Astrocyte (in vitro differentiated cells and primary cell): ENCODE data around the gene USP54. TPM values are rescaled to one million over a fixed set of nuclear protein-coding genes. Genes with fewer than 3 reads are reported as not detected.
A peak's percentile ranks its signal among the peaks of the same experiment; 100 is the strongest.

ENCODE experiments used
- DNase-seq: peaks from one replicate; pipeline ENCODE4 v3.0.0-alpha.2; 2010; ENCODE audit warnings: low read depth
- FAIRE-seq: peaks from 2 replicates; lab custom pipeline; 2011; peaks lifted over from hg19 to GRCh38; lab: Jason Lieb, UNC
- H2AFZ ChIP-seq: 2 replicates; pipeline ENCODE4 v1.6.0; 2012; ENCODE audit warnings: low read depth, low read length, inconsistent platforms
- H3K27ac ChIP-seq: 2 replicates; pipeline ENCODE4 v1.5.1; 2011; ENCODE audit warnings: low read depth, low read length, inconsistent platforms
- H3K27me3 ChIP-seq: 2 replicates; pipeline ENCODE4 v1.6.0; 2011; ENCODE audit warnings: low read length, inconsistent platforms; ENCODE audit not compliant: insufficient read depth
- H3K36me3 ChIP-seq: 2 replicates; pipeline ENCODE4 v1.5.1; 2011; ENCODE audit warnings: low read length, inconsistent platforms; ENCODE audit not compliant: insufficient read depth
- H3K4me1 ChIP-seq: 2 replicates; pipeline ENCODE4 v1.5.1; 2011; ENCODE audit warnings: low read length, inconsistent platforms; ENCODE audit not compliant: insufficient read depth
- H3K4me2 ChIP-seq: 2 replicates; pipeline ENCODE4 v1.6.0; 2012; ENCODE audit warnings: low read length, inconsistent platforms
- H3K4me3 ChIP-seq: 2 replicates; pipeline ENCODE4 v1.5.1; 2011; ENCODE audit warnings: low read depth, mild to moderate bottlenecking, low read length, inconsistent platforms; ENCODE audit not compliant: insufficient read depth
- H3K79me2 ChIP-seq: 2 replicates; pipeline ENCODE4 v1.6.0; 2012; ENCODE audit warnings: mild to moderate bottlenecking, low read length, inconsistent platforms; ENCODE audit not compliant: insufficient read depth
- H3K9ac ChIP-seq: 2 replicates; pipeline ENCODE4 v1.6.0; 2012; ENCODE audit warnings: mild to moderate bottlenecking, low read length, inconsistent platforms
- H3K9me3 ChIP-seq: 2 replicates; pipeline ENCODE4 v1.5.1; 2012; ENCODE audit warnings: low read depth, mild to moderate bottlenecking, low read length, inconsistent platforms; ENCODE audit not compliant: insufficient read depth
- H4K20me1 ChIP-seq: 2 replicates; pipeline ENCODE4 v1.6.0; 2012; ENCODE audit warnings: low read length, inconsistent platforms; ENCODE audit not compliant: insufficient read depth
- H3K27ac Mint-ChIP-seq: one replicate; pipeline ENCODE4 v1.8.0; 2021; ENCODE audit warnings: mild to moderate bottlenecking, mixed read lengths; ENCODE audit not compliant: unreplicated experiment
- H3K27me3 Mint-ChIP-seq: one replicate; pipeline ENCODE4 v1.8.0; 2021; ENCODE audit warnings: low read depth, mixed read lengths; ENCODE audit not compliant: unreplicated experiment
- H3K36me3 Mint-ChIP-seq: one replicate; pipeline ENCODE4 v1.8.0; 2021; ENCODE audit warnings: low read depth, mixed read lengths; ENCODE audit not compliant: unreplicated experiment
- H3K4me1 Mint-ChIP-seq: one replicate; pipeline ENCODE4 v1.8.0; 2021; ENCODE audit warnings: low read depth, mixed read lengths; ENCODE audit not compliant: unreplicated experiment
- H3K4me3 Mint-ChIP-seq: one replicate; pipeline ENCODE4 v1.8.0; 2021; ENCODE audit warnings: mild to moderate bottlenecking, moderate library complexity, mixed read lengths; ENCODE audit not compliant: unreplicated experiment
- H3K9me3 Mint-ChIP-seq: one replicate; pipeline ENCODE4 v1.8.0; 2021; ENCODE audit warnings: mild to moderate bottlenecking, mixed read lengths; ENCODE audit not compliant: unreplicated experiment
- CTCF ChIP-seq: IDR thresholded peaks from 2 replicates; pipeline ENCODE4 v1.5.1; 2011; ENCODE audit warnings: low read depth, mild to moderate bottlenecking, inconsistent platforms, low read length, moderate library complexity; ENCODE audit not compliant: insufficient read depth
- EZH2 ChIP-seq: IDR thresholded peaks from 2 replicates; pipeline ENCODE4 v1.6.1; 2012; ENCODE audit warnings: mild to moderate bottlenecking, low read length, inconsistent platforms; ENCODE audit not compliant: insufficient read depth
- total RNA-seq: library from RNA; stranded (reverse); gene quantifications from 2 replicates; pipeline ENCODE4 v1.2.1, GENCODE V29; 2021

The USP54 gene
- total RNA-seq, 1 donor from 2014 or later = 85.9 TPM

GRCh38 chr10:73609116-73609515, 18.0 kb upstream of the USP54 start:
- no peaks in the 10 kb centered on the region for H3K79me2 ChIP-seq
- H3K4me1 Mint-ChIP-seq = no peaks in the 10 kb centered on the region
- no peaks in the 10 kb centered on the region for H3K9me3 Mint-ChIP-seq
- no peak overlapping the region for H3K9ac ChIP-seq
- DNase-seq (no peak), FAIRE-seq (no peak)
- H3K27me3 Mint-ChIP-seq = no peaks in the 10 kb centered on the region
- no peaks in the 10 kb centered on the region for H4K20me1 ChIP-seq
- no peaks in the 10 kb centered on the region for H3K27me3 ChIP-seq
- no peak overlapping the region for H3K4me2 ChIP-seq
- H3K4me3 ChIP-seq = no peak overlapping the region
- no peaks in the 10 kb centered on the region for H3K36me3 Mint-ChIP-seq
- TF ChIP-seq EZH2 (no peak), CTCF (no peak)
- no peak overlapping the region for H3K27ac Mint-ChIP-seq
- no peak overlapping the region for H3K27ac ChIP-seq
- no peaks in the 10 kb centered on the region for H3K36me3 ChIP-seq
- no peak overlapping the region for H2AFZ ChIP-seq
- H3K4me1 ChIP-seq = no peaks in the 10 kb centered on the region
- H3K9me3 ChIP-seq = no peaks in the 10 kb centered on the region
- H3K4me3 Mint-ChIP-seq = no peak overlapping the region

- Mint-ChIP-seq H3K4me1 (peaks cover 19% of the 10 kb centered on the region), H3K27ac (peak overlapping the region; percentile 97), H3K9me3 (no peaks in the 10 kb centered on the region), H3K36me3 (no peaks in the 10 kb centered on the region), H3K4me3 (peak overlapping the region; percentile 70), H3K27me3 (no peaks in the 10 kb centered on the region)
- DNase-seq (peak; percentile 55), FAIRE-seq (no peak)
- Histone ChIP-seq H3K4me3 (no peak overlapping the region), H3K9ac (no peak overlapping the region), H3K9me3 (no peaks in the 10 kb centered on the region), H3K79me2 (no peaks in the 10 kb centered on the region), H3K4me2 (peak overlapping the region; percentile 1), H2AFZ (peak overlapping the region; percentile 4), H3K36me3 (no peaks in the 10 kb centered on the region), H4K20me1 (no peaks in the 10 kb centered on the region), H3K27ac (no peak overlapping the region), H3K27me3 (no peaks in the 10 kb centered on the region), H3K4me1 (peaks cover 12% of the 10 kb centered on the region)
- TF ChIP-seq CTCF (no peak), EZH2 (no peak)
Measured at GRCh38 chr10:73601486-73601921, 10.4 kb upstream of the USP54 start.

GRCh38 chr10:73597346-73597745, 6.2 kb upstream of the USP54 start:
- TF ChIP-seq EZH2 = no peak
- TF ChIP-seq CTCF = no peak
- Histone ChIP-seq H3K27ac (no peak overlapping the region), H4K20me1 (no peaks in the 10 kb centered on the region), H3K79me2 (no peaks in the 10 kb centered on the region), H3K9ac (peak overlapping the region; percentile 18), H3K4me3 (no peak overlapping the region), H3K36me3 (no peaks in the 10 kb centered on the region), H3K4me1 (peaks cover 12% of the 10 kb centered on the region), H2AFZ (no peak overlapping the region), H3K27me3 (no peaks in the 10 kb centered on the region), H3K4me2 (peak overlapping the region; percentile 30), H3K9me3 (no peaks in the 10 kb centered on the region)
- H3K4me3 Mint-ChIP-seq = no peak overlapping the region
- H3K27ac Mint-ChIP-seq = peak overlapping the region; percentile 89
- peaks cover 25% of the 10 kb centered on the region for H3K4me1 Mint-ChIP-seq
- no peaks in the 10 kb centered on the region for H3K9me3 Mint-ChIP-seq
- H3K36me3 Mint-ChIP-seq = no peaks in the 10 kb centered on the region
- no peaks in the 10 kb centered on the region for H3K27me3 Mint-ChIP-seq
- DNase-seq = peak; percentile 71
- no peak for FAIRE-seq
